ENCODE data around the gene FUT7. TPM values are rescaled to one million over a fixed set of nuclear protein-coding genes. Genes with fewer than 3 reads are reported as not detected.

FUT7 gene
- 0.22 TPM for total RNA-seq
- long read RNA-seq, result 0 reads

GRCh38 chr9:137031904-137032640 is at the start of gene FUT7:
TSS of gene FUT7 (minus strand) at chr9:137032088. CDS start at chr9:137031991, 97 bp downstream.
- peak; percentile 86 for DNase-seq (ENCODE audit: low spot score)
- intact Hi-C loops (cut with DNase I), result no loop called here

GRCh38 chr9:137080260-137081122 is 48.6 kb upstream of the FUT7 start:
- intact Hi-C loops (cut with DNase I), result no loop called here
- no peak for DNase-seq (ENCODE audit: low spot score)

GRCh38 chr9:137079401-137079787 is 47.5 kb upstream of the FUT7 start:
- DNase-seq (ENCODE audit: low spot score), result no peak
- intact Hi-C loops (cut with DNase I), result no loop called here

GRCh38 chr9:137078701-137079400 is 47.0 kb upstream of the FUT7 start:
- DNase-seq (ENCODE audit: low spot score), result no peak
- intact Hi-C loops (cut with DNase I), result no loop called here

- DNase-seq (ENCODE audit: low spot score), result no peak
- intact Hi-C loops (cut with DNase I), result no loop called here
Observed at GRCh38 chr9:137077758-137078693, 46.1 kb upstream of the FUT7 start.

- DNase-seq (ENCODE audit: low spot score), result peak; percentile 87
- intact Hi-C loops (cut with DNase I), result no loop called here
Observed at GRCh38 chr9:137077010-137077747, 45.3 kb upstream of the FUT7 start, which contains the start of gene UAP1L1. TSS of gene UAP1L1 (plus strand) at chr9:137077517. CDS start at chr9:137077533, 16 bp downstream.

GRCh38 chr9:137076636-137077009 is 44.7 kb upstream of the FUT7 start:
- intact Hi-C loops (cut with DNase I), result no loop called here
- no peak for DNase-seq (ENCODE audit: low spot score)

- intact Hi-C loops (cut with DNase I), result no loop called here
- DNase-seq (ENCODE audit: low spot score), result no peak
Observed at GRCh38 chr9:137075275-137075775, 43.4 kb upstream of the FUT7 start.

- DNase-seq (ENCODE audit: low spot score), result no peak
- intact Hi-C loops (cut with DNase I), result no loop called here
Observed at GRCh38 chr9:137074657-137075274, 42.9 kb upstream of the FUT7 start.

- intact Hi-C loops (cut with DNase I), result no loop called here
- DNase-seq (ENCODE audit: low spot score), result no peak
Observed at GRCh38 chr9:137073992-137074399, 42.1 kb upstream of the FUT7 start.

- DNase-seq (ENCODE audit: low spot score), result no peak
- intact Hi-C loops (cut with DNase I), result no loop called here
Observed at GRCh38 chr9:137071282-137071681, 39.4 kb upstream of the FUT7 start.

- intact Hi-C loops (cut with DNase I), result no loop called here
- no peak for DNase-seq (ENCODE audit: low spot score)
Observed at GRCh38 chr9:137070906-137071275, 39.0 kb upstream of the FUT7 start.

GRCh38 chr9:137070201-137070905 is 38.5 kb upstream of the FUT7 start, which contains the start of gene SAPCD2:
TSS of gene SAPCD2 (minus strand) at chr9:137070557. CDS start at chr9:137070460, 97 bp downstream.
- peak; percentile 92 for DNase-seq (ENCODE audit: low spot score)

GRCh38 chr9:137069508-137070091 is 37.7 kb upstream of the FUT7 start:
- intact Hi-C loops (cut with DNase I), result loop anchor here (2.0 to 10.0 kb wide), 2 partner anchors 23 to 285 kb away; partner anchors contain the start of gene NPDC1
- DNase-seq (ENCODE audit: low spot score), result no peak

More at GRCh38 chr9:137070201-137070905, 38.5 kb upstream of the FUT7 start, which contains the start of gene SAPCD2:
- intact Hi-C loops (cut with DNase I), result no loop called here

GRCh38 chr9:137068539-137069507 is 36.9 kb upstream of the FUT7 start:
- no peak for DNase-seq (ENCODE audit: low spot score)
- intact Hi-C loops (cut with DNase I), result loop anchor here (2.0 to 10.0 kb wide), 2 partner anchors 22 to 284 kb away; partner anchors contain the start of gene NPDC1
